ENCODE data around the gene SLC10A4. TPM values are rescaled to one million over a fixed set of nuclear protein-coding genes. Genes with fewer than 3 reads are reported as not detected.

SLC10A4 gene
- total RNA-seq, 1 donor from 2014 or later = not detected

DNA sequence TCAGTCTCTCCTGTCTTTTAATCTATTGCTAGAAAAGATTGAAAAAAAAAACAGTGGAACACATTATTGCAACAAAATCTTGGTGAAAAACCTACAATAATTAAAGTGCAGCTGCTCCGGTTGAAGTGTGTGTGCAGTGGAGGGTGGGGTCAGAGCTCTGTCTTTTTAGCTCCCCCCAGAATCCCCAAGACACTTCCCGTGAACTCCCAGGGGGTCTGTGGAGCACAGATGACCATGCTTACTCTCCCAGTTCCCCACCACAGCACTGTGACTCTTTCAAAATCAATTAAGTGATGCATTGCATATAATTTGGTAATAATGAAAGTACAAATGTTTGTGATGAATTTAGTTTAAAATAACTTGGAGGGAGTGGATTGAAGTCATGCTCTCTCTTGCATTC, 15.7 kb upstream of the SLC10A4 start:
- FAIRE-seq (no peak), DNase-seq (ENCODE audit: low read depth) (no peak)

DNA sequence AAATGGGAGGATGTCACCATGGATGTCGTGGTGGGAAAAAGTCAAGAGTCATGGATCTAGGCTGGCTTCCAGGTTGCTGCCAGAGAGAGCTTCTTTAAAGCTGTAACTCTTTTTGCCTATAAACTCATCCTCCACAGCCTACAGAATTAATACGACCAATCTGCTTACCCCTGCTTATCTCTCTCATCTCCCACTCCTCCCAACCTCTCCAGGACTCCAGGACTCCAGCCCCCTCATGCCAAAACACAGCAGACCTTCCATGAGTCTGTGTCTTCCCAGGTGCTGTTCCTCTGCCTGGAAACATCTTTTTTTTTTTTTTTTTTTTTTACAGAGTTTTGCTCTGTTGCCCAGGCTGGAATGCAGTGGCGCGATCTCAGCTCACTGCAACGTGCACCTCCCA, 15.3 kb upstream of the SLC10A4 start:
- peaks cover 6% of the 10 kb centered on the region for H3K27me3 ChIP-seq (ENCODE audit: control insufficient read depth, insufficient read depth, low read length)
- no peaks in the 10 kb centered on the region for H3K36me3 ChIP-seq (ENCODE audit: control insufficient read depth, insufficient read depth, low read length)
- DNase-seq (ENCODE audit: low read depth) (no peak), FAIRE-seq (no peak)
- TF ChIP-seq, protein P1, sequence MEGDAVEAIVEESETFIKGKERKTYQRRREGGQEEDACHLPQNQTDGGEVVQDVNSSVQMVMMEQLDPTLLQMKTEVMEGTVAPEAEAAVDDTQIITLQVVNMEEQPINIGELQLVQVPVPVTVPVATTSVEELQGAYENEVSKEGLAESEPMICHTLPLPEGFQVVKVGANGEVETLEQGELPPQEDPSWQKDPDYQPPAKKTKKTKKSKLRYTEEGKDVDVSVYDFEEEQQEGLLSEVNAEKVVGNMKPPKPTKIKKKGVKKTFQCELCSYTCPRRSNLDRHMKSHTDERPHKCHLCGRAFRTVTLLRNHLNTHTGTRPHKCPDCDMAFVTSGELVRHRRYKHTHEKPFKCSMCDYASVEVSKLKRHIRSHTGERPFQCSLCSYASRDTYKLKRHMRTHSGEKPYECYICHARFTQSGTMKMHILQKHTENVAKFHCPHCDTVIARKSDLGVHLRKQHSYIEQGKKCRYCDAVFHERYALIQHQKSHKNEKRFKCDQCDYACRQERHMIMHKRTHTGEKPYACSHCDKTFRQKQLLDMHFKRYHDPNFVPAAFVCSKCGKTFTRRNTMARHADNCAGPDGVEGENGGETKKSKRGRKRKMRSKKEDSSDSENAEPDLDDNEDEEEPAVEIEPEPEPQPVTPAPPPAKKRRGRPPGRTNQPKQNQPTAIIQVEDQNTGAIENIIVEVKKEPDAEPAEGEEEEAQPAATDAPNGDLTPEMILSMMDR (IDR thresholded peaks at IDR 0.05; ENCODE audit: insufficient read depth, low read length, severe bottlenecking) = no peak
- no peak overlapping the region for H3K4me3 ChIP-seq (ENCODE audit: low read depth, low read length)

More for the DNA sequence above, 15.7 kb upstream of the SLC10A4 start:
- TF ChIP-seq, protein P1 (IDR thresholded peaks at IDR 0.05; ENCODE audit: insufficient read depth, low read length, severe bottlenecking) = no peak
- no peak overlapping the region for H3K4me3 ChIP-seq (ENCODE audit: low read depth, low read length)
- no peaks in the 10 kb centered on the region for H3K36me3 ChIP-seq (ENCODE audit: control insufficient read depth, insufficient read depth, low read length)
- peaks cover 6% of the 10 kb centered on the region for H3K27me3 ChIP-seq (ENCODE audit: control insufficient read depth, insufficient read depth, low read length)

DNA sequence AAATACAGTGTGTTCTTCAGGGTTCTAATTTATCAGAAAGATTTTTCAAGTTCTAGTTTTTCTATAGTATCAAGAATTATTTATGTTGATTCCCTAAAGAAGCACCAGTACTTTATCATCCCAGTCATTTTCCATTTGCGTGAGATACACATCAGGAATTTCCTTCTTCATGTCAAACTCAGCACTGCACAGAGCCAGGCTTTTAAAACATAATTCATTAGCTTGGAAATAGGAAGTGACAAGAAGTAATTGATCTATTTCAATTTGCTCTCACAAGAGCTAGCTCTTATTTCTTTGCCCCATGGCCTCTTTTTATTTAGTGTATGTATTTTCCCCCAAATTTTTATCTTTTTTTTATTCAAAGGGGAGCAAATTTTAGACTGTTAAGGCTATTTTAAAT, 13.0 kb upstream of the SLC10A4 start:
- H3K36me3 ChIP-seq (ENCODE audit: control insufficient read depth, insufficient read depth, low read length) = no peaks in the 10 kb centered on the region
- DNase-seq (ENCODE audit: low read depth) = no peak
- H3K4me3 ChIP-seq (ENCODE audit: low read depth, low read length) = no peak overlapping the region
- TF ChIP-seq, protein P1 (IDR thresholded peaks at IDR 0.05; ENCODE audit: insufficient read depth, low read length, severe bottlenecking) = no peak
- peaks cover 6% of the 10 kb centered on the region for H3K27me3 ChIP-seq (ENCODE audit: control insufficient read depth, insufficient read depth, low read length)
- no peak for FAIRE-seq

DNA sequence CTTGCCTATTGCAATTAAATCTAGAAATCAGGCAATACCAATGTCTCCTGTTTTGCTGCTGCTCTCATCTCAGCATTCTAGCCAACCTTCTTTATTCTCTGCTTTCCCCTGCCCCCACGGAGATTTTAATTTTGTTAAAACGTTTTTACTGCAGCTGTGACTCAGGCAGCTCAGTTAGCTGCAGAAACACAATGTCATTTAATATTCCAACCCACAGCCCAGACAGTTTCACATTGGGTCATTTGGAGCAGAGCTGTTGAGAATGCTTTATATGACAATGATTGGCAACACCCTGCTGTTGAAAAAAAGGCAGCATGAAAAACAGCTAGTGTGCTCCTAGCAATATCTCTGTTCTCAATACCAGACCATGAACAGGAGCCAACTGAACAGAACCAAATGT, 12.6 kb upstream of the SLC10A4 start:
- FAIRE-seq = no peak
- Histone ChIP-seq H3K36me3 (ENCODE audit: control insufficient read depth, insufficient read depth, low read length) (no peaks in the 10 kb centered on the region), H3K27me3 (ENCODE audit: control insufficient read depth, insufficient read depth, low read length) (peaks cover 6% of the 10 kb centered on the region), H3K4me3 (ENCODE audit: low read depth, low read length) (no peak overlapping the region)
- TF ChIP-seq, protein P1 (IDR thresholded peaks at IDR 0.05; ENCODE audit: insufficient read depth, low read length, severe bottlenecking) = no peak
- DNase-seq (ENCODE audit: low read depth) = no peak

DNA sequence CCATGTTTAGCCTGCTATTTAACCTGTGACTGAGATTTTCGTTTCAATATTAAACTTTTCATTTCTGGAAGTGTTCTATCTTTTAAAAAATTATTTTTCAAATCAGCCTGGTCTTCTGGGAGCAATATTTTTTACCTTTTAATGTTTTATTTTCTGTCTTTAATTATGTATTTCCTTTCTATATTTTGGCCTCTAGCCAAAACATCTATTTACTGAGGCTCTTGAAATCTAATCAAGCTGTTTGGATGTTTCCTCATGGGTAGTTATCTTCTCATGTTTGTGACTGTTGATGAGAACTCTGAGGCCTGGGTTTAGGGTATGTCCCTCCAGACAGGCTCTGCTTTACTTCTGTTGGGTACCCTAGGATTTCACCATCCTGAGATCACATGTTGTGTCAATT, 10.3 kb upstream of the SLC10A4 start:
- H3K27me3 ChIP-seq (ENCODE audit: control insufficient read depth, insufficient read depth, low read length) = peaks cover 6% of the 10 kb centered on the region
- no peaks in the 10 kb centered on the region for H3K36me3 ChIP-seq (ENCODE audit: control insufficient read depth, insufficient read depth, low read length)
- FAIRE-seq (no peak), DNase-seq (ENCODE audit: low read depth) (no peak)
- TF ChIP-seq, protein P1 (IDR thresholded peaks at IDR 0.05; ENCODE audit: insufficient read depth, low read length, severe bottlenecking) = no peak
- H3K4me3 ChIP-seq (ENCODE audit: low read depth, low read length) = no peak overlapping the region

DNA sequence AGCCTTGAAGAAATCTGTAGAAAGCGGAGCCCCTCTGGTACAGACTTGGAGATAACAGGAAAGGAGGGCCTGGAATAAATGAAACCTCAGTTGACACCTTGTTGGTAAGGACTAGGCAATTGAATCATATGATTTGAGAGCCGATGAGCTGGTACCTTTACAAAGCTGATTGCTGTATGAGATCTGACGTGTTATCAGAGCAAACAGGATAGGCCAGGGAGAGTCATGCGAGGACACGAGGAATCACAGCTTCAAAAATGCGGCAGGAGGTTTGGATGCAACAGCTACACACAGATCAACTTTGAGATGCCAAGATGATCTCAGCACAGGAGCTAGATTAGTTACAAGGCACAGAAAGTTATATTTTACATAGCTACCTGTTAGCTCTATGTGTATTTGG, 7.4 kb upstream of the SLC10A4 start:
- TF ChIP-seq, protein P1 (IDR thresholded peaks at IDR 0.05; ENCODE audit: insufficient read depth, low read length, severe bottlenecking) = no peak
- no peaks in the 10 kb centered on the region for H3K36me3 ChIP-seq (ENCODE audit: control insufficient read depth, insufficient read depth, low read length)
- H3K4me3 ChIP-seq (ENCODE audit: low read depth, low read length) = no peak overlapping the region
- peaks cover 2% of the 10 kb centered on the region for H3K27me3 ChIP-seq (ENCODE audit: control insufficient read depth, insufficient read depth, low read length)
- FAIRE-seq (no peak), DNase-seq (ENCODE audit: low read depth) (no peak)

Data from bronchial epithelial cell (primary cell).